WTC11 (cell line): ENCODE measurements around the gene TOB1. TPM values are rescaled to one million over a fixed set of nuclear protein-coding genes. Genes with fewer than 3 reads are reported as not detected.

Experiments used
- ATAC-seq: fragments of 200-7000 bp; cut with Tn5 transposase; 2 replicates; pipeline ENCODE4 v1.10.0; 2021; ENCODE audit warnings: mild to moderate bottlenecking, moderate library complexity
- CTCF ChIA-PET: fragments of 300-600 bp; sonication (Branson Sonifier 250); formaldehyde crosslinking; loops from one replicate; lab custom pipeline; 2021; ENCODE audit warnings: antibody characterized with exemption; lab: Charles Lee
- POLR2A ChIA-PET: fragments of 350-600 bp; sonication (Branson Sonifier 250); formaldehyde crosslinking; loops from one replicate; lab custom pipeline; 2021; ENCODE audit warnings: antibody characterized with exemption; lab: Charles Lee
- DNase-seq: peaks from one replicate; pipeline ENCODE4 v3.0.0; 2021; ENCODE audit warnings: low spot score
- H3K27ac Mint-ChIP-seq: 2 replicates; pipeline ENCODE4 v1.8.0; 2021; ENCODE audit warnings: mixed read lengths
- H3K27me3 Mint-ChIP-seq: 2 replicates; pipeline ENCODE4 v1.8.0; 2021; ENCODE audit warnings: low read depth, mild to moderate bottlenecking, moderate library complexity, mixed read lengths
- H3K36me3 Mint-ChIP-seq: 2 replicates; pipeline ENCODE4 v1.8.0; 2021; ENCODE audit warnings: mixed read lengths
- H3K4me1 Mint-ChIP-seq: 2 replicates; pipeline ENCODE4 v1.8.0; 2022; ENCODE audit warnings: mixed read lengths
- H3K4me3 Mint-ChIP-seq: 2 replicates; pipeline ENCODE4 v1.8.0; 2021; ENCODE audit warnings: mild to moderate bottlenecking, moderate library complexity, mixed read lengths
- H3K9me3 Mint-ChIP-seq: 2 replicates; pipeline ENCODE4 v1.8.0; 2021; ENCODE audit warnings: mixed read lengths
- ATF2 ChIP-seq: sonication (generic); formaldehyde crosslinking; IDR thresholded peaks from 2 replicates; pipeline ENCODE4 v1.8.1; 2022; ENCODE audit warnings: low read depth, missing genetic modification reagents, borderline replicate concordance
- CTCF ChIP-seq: fragments of 200-600 bp; IDR thresholded peaks from 2 replicates; pipeline ENCODE4 v1.8.0; 2022; ENCODE audit warnings: antibody characterized with exemption
- HMGA2 ChIP-seq: fragments of 250-450 bp; sonication (Bioruptor Pico); IDR thresholded peaks from 2 replicates; pipeline ENCODE4 v1.4.0; 2021; ENCODE audit warnings: mild to moderate bottlenecking, moderate library complexity
- JAZF1 ChIP-seq: fragments of 250-450 bp; sonication (Bioruptor Pico); IDR thresholded peaks from 2 replicates; pipeline ENCODE4 v1.9.0; 2021; ENCODE audit warnings: moderate library complexity, mild to moderate bottlenecking, inconsistent platforms
- OVOL2 ChIP-seq: fragments of 250-450 bp; sonication (Bioruptor Pico); IDR thresholded peaks from 2 replicates; pipeline ENCODE4 v1.9.0; 2021; ENCODE audit warnings: mild to moderate bottlenecking, borderline replicate concordance
- RORB ChIP-seq: fragments of 250-450 bp; sonication (Bioruptor Pico); IDR thresholded peaks from 2 replicates; pipeline ENCODE4 v1.9.0; 2021; ENCODE audit warnings: mild to moderate bottlenecking
- SP1 ChIP-seq: sonication (generic); formaldehyde crosslinking; conservative IDR thresholded peaks from 2 replicates; pipeline ENCODE4 v1.8.1; 2022; ENCODE audit warnings: missing genetic modification reagents
- ZBTB21 ChIP-seq: sonication (generic); formaldehyde crosslinking; IDR thresholded peaks from 2 replicates; pipeline ENCODE4 v1.8.1; 2023; ENCODE audit warnings: mild to moderate bottlenecking, missing genetic modification reagents, borderline replicate concordance
- ZNF121 ChIP-seq: sonication (generic); formaldehyde crosslinking; IDR thresholded peaks from 2 replicates; pipeline ENCODE4 v1.8.0; 2023; ENCODE audit warnings: missing genetic modification reagents
- ZNF423 ChIP-seq: fragments of 250-450 bp; sonication (Bioruptor Pico); IDR thresholded peaks from 2 replicates; pipeline ENCODE4 v2.1.2; 2022; ENCODE audit warnings: mild to moderate bottlenecking, moderate library complexity
- total RNA-seq: library from RNA; stranded (reverse); gene quantifications from 3 replicates; pipeline ENCODE4 v1.2.3, GENCODE V29; 2021
- TF ChIP-seq, protein P1 (sequence below): sonication (generic); formaldehyde crosslinking; IDR thresholded peaks from 2 replicates; pipeline ENCODE4 v1.8.1; 2022; ENCODE audit warnings: missing genetic modification reagents, borderline replicate concordance
- TF ChIP-seq, protein P2 (sequence below): sonication (generic); formaldehyde crosslinking; IDR thresholded peaks from 2 replicates; pipeline ENCODE4 v1.8.0; 2023; ENCODE audit warnings: mild to moderate bottlenecking, missing genetic modification reagents
- TF ChIP-seq, protein P3 (sequence below): sonication (generic); formaldehyde crosslinking; IDR thresholded peaks from 2 replicates; pipeline ENCODE4 v1.8.1; 2023; ENCODE audit warnings: mild to moderate bottlenecking, missing genetic modification reagents, moderate library complexity

The TOB1 gene
- total RNA-seq, 1 experiment from 2014 or later = 36.0 TPM

GRCh38 chr17:50836826-50837225, 29.3 kb downstream of the TOB1 start (continued):
- TF ChIP-seq ATF2 = no peak
- TF ChIP-seq, all 79 proteins: peak for 0

GRCh38 chr17:50835301-50836234, 30.6 kb downstream of the TOB1 start, which contains the start of gene WFIKKN2:
WFIKKN2 (plus strand) TSS chr17:50835586; CDS start chr17:50835938, 352 bp downstream.
- no peaks in the 10 kb centered on the region for H3K9me3 Mint-ChIP-seq
- DNase-seq (no peak), ATAC-seq (no peak)
- H3K27ac Mint-ChIP-seq = 0 out of 2 replicates have a peak within 1 kb of the TSS, but pooled peaks have one; percentile 15
- ChIA-PET CTCF (interaction anchor here (0.6 to 3.6 kb wide), 11 partner anchors 17 to 357 kb away, joined by 3 to 52 read pairs (median 4); no protein-coding TSS in a partner anchor), POLR2A (no interaction called here)
- H3K36me3 Mint-ChIP-seq = no peaks in the 10 kb centered on the region
- H3K4me3 Mint-ChIP-seq = no peak within 1 kb of the TSS
- H3K4me1 Mint-ChIP-seq = peaks cover 35% of the 10 kb centered on the region
- no peaks in the 10 kb centered on the region for H3K27me3 Mint-ChIP-seq
- peak; percentile 12; the same call in 1 of the 2 replicates for TF ChIP-seq ZNF121 (CRISPR knock-in tag)
- no peak for TF ChIP-seq ZBTB21

DNA sequence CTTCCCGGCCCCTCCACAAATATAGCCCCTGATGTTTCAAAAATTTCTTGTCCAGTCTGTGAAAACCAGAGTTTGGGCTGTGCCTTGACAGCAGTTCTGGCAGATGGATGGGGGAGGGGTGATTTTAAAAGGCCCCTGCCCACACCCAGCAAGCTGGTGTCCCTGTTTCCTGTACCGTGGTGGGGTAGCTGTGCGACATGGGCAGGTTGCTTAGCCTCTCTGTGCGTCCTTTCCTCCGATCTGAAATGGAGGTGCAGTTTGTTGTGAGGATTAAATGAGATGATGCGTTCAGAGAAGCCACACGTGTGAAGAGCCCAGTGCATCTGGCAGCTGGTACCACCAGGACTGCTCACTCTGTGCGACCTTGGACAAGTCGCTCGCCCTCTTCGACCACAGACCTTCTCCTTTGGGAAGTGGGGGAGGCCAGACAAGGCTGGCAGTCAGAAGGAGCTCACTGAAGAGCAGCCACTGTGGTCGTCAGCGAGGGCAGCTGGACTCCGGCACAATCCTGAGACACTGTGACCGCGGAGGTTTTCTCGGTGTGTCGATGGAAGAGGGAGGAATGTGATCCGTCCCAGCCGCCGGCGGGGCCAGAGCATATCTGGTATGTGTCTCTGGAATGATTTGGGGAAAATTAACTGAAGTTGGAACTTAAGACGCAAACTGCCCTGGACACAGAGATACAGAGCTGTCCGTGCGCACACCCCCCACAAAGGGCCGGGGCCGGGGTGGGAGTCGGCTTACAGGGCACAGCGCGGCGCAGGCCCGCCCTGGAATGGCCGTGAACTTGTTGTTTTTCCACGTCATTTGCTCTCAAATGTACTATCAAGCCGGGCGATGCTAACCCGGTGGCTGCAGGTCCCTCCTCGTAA, 31.5 kb downstream of the TOB1 start:
- DNase-seq = no peak
- no peaks in the 10 kb centered on the region for H3K27me3 Mint-ChIP-seq
- TF ChIP-seq HMGA2 (CRISPR knock-in tag) = no peak
- TF ChIP-seq SP1 = no peak
- TF ChIP-seq ZNF121 (CRISPR knock-in tag) = 0 out of 2 replicates have a peak, but pooled peaks have one; percentile 20
- TF ChIP-seq, protein P1, sequence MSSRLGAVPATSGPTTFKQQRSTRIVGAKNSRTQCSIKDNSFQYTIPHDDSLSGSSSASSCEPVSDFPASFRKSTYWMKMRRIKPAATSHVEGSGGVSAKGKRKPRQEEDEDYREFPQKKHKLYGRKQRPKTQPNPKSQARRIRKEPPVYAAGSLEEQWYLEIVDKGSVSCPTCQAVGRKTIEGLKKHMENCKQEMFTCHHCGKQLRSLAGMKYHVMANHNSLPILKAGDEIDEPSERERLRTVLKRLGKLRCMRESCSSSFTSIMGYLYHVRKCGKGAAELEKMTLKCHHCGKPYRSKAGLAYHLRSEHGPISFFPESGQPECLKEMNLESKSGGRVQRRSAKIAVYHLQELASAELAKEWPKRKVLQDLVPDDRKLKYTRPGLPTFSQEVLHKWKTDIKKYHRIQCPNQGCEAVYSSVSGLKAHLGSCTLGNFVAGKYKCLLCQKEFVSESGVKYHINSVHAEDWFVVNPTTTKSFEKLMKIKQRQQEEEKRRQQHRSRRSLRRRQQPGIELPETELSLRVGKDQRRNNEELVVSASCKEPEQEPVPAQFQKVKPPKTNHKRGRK (CRISPR knock-in tag) = no peak
- no peak for TF ChIP-seq RORB
- ChIA-PET POLR2A (no interaction called here), CTCF (interaction anchor here (0.6 to 3.6 kb wide), 13 partner anchors 17 to 356 kb away, joined by 3 to 52 read pairs (median 4); no protein-coding TSS in a partner anchor)
- no peaks in the 10 kb centered on the region for H3K9me3 Mint-ChIP-seq
- H3K36me3 Mint-ChIP-seq = no peaks in the 10 kb centered on the region
- H3K27ac Mint-ChIP-seq = 0 out of 2 replicates have a peak overlapping the region, but pooled peaks have one; percentile 15
- H3K4me1 Mint-ChIP-seq = peaks cover 44% of the 10 kb centered on the region
- H3K4me3 Mint-ChIP-seq = no peak overlapping the region
- no peak for ATAC-seq

DNA sequence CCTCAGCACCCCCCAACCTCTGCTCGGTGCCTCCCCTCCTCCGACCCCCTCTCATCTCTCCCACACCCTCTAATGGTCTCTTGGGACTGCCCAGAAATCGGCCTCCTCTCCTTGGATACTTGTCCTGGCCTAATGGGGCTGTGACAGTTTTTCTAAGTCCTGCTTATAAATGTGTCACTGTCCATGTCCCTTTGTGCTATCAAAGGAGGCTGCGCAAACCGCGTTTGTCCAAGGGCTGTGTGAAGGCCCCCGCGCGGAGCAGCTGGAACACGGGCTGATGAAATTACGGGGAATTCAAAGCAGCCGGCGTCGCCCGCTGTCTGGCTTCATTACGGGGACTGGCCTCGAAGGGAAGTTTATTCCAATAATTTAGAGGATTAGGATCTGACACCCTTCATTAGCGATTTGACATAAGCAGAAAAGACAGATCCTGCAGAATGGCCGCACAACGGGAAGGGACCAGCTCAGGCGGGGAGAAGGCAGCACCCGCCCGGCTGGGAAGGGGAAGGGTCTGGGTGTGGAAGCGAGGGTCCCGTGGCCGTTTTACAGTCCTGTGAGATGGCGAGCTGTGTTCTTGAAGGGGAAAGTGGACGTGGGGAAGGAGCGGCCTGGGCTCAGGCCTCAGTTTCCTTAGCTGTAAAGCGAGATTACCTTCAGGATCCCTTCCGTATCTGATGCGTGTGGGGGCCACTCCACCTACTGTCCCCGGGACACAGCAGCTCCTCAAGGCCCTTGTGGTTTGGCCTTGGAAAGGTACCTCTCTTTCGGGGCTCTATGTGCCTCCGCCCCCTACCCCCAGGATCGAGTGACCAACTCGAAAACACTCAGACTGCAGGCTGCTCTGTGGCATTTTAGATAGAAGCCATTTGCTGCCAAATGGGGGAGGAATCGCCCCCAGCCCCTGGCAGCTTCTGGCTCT, 32.4 kb downstream of the TOB1 start:
- no peak for DNase-seq
- ChIA-PET CTCF (interaction anchor here (0.7 to 3.6 kb wide), 6 partner anchors 19 to 123 kb away, joined by 3 to 52 read pairs (median 4); no protein-coding TSS in a partner anchor), POLR2A (no interaction called here)
- Mint-ChIP-seq H3K27me3 (no peaks in the 10 kb centered on the region), H3K27ac (peak overlapping the region; percentile 45; the same call in 1 of the 2 replicates), H3K4me1 (peaks cover 53% of the 10 kb centered on the region), H3K36me3 (no peaks in the 10 kb centered on the region), H3K4me3 (no peak overlapping the region), H3K9me3 (no peaks in the 10 kb centered on the region)
- no peak for ATAC-seq
- TF ChIP-seq CTCF (no peak), JAZF1 (no peak), ZNF423 (CRISPR knock-in tag) (no peak), ZBTB21 (no peak), OVOL2 (CRISPR knock-in tag) (no peak)
- TF ChIP-seq, protein P2, sequence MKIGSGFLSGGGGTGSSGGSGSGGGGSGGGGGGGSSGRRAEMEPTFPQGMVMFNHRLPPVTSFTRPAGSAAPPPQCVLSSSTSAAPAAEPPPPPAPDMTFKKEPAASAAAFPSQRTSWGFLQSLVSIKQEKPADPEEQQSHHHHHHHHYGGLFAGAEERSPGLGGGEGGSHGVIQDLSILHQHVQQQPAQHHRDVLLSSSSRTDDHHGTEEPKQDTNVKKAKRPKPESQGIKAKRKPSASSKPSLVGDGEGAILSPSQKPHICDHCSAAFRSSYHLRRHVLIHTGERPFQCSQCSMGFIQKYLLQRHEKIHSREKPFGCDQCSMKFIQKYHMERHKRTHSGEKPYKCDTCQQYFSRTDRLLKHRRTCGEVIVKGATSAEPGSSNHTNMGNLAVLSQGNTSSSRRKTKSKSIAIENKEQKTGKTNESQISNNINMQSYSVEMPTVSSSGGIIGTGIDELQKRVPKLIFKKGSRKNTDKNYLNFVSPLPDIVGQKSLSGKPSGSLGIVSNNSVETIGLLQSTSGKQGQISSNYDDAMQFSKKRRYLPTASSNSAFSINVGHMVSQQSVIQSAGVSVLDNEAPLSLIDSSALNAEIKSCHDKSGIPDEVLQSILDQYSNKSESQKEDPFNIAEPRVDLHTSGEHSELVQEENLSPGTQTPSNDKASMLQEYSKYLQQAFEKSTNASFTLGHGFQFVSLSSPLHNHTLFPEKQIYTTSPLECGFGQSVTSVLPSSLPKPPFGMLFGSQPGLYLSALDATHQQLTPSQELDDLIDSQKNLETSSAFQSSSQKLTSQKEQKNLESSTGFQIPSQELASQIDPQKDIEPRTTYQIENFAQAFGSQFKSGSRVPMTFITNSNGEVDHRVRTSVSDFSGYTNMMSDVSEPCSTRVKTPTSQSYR (CRISPR knock-in tag) = no peak
- TF ChIP-seq, protein P3, sequence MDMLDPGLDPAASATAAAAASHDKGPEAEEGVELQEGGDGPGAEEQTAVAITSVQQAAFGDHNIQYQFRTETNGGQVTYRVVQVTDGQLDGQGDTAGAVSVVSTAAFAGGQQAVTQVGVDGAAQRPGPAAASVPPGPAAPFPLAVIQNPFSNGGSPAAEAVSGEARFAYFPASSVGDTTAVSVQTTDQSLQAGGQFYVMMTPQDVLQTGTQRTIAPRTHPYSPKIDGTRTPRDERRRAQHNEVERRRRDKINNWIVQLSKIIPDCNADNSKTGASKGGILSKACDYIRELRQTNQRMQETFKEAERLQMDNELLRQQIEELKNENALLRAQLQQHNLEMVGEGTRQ (CRISPR knock-in tag) = no peak
